KG1 (cell line): ENCODE data around the gene HID1.
"Not testable (repeated sequence)": the region's sequence is repeated elsewhere in the genome, so short reads cannot be mapped to it uniquely, and the experiment has no call there.

ENCODE experiments used
- DNase-seq: peaks from one replicate; lab custom pipeline; 2025; lab: John Stamatoyannopoulos, UW

Gene HID1

GRCh38 chr17:74922694-74923537 lies 49.6 kb downstream of the HID1 start, which contains the start of gene USH1G:
Gene USH1G (minus strand): TSS chr17:74923255. CDS start chr17:74923073, 182 bp downstream.
- DNase-seq, result no peak

- no peak for DNase-seq
These were observed 50.4 kb downstream of the HID1 start for GRCh38 chr17:74922172-74922571.

DNA sequence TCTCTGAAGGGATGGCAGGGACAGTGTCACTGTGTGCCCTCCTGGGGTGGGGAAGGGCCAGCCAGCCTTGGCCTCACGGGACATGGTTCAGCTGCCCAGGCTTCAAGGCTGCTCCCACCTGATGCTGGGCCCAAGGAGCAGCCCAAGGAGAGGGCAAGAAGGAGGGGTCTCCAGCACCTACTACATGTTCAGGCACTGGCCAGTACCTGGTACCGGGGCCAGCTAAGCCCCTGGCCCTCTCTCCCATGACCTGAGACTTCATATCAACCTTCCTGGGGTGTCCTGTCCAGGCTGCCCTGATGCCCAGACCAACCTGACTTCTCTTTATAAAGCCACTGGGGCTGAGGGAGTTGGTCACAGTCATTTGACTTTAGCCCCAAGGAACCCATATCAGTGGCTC lies 50.8 kb downstream of the HID1 start:
- no peak for DNase-seq

- DNase-seq, result no peak
These were observed 51.4 kb downstream of the HID1 start for GRCh38 chr17:74921026-74921681.

DNA sequence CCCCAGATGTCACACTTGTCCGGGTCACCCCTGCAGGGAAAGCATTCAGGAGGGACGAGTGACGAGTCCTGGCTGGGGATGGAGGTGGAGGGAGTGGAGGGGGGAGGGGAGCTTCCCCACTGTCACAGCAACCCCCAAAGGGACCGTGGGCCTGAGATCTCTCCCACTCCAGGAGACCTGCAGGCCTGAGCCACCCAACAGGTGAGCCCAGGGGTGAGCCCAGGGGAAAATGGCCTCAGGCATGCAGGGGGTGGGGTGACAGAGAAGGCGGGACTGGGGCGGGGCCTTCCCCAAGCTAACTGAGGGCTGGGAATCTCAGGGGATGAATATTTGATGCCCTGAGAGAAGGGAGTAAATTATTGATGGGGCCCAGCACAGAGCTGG lies 51.9 kb downstream of the HID1 start:
- no peak for DNase-seq

GRCh38 chr17:74920306-74920620 lies 52.3 kb downstream of the HID1 start:
- no peak for DNase-seq

DNA sequence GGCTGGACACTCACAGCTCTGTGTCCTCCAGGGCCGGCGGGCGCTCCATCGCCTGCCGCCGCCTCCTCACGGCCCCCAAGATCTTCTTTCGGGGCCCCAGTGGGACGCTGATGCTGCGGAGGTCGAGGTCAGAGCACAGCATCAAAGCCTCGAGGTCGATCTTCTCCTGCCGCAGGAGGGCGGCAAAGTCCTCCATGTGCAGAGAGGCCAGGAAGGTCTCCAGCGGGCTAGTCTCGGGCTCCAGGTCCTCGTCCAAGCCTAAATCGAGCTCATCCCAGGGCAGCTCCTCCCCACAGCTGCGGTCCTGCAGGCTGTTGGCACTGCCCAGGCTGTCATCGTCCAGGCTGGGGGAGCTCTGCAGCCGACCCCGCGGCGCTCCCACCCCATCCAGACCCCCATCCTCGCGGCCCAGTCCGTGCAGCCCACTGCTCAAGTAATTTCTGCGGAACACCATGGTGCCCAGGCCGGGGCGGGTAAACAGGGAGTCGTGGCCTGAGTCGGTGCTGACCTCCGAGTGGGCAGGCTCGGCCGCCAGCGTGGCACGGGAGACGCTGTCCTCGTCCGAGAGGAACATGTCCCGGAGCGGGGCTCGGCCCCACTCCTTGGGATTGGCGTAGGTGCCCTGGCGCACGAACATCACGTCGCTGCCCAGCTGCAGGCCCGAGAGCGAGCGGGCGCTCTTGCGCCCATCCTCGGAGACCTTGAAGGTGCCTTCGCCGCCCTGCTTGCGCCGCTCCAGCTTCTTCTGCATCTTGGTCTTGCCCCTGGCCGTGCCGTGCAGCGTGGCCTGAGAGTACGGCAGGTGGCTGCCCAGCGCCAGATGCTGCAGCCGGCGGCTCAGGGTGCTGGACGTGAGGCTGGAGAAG lies 52.9 kb downstream of the HID1 start:
- DNase-seq, result no peak

DNA sequence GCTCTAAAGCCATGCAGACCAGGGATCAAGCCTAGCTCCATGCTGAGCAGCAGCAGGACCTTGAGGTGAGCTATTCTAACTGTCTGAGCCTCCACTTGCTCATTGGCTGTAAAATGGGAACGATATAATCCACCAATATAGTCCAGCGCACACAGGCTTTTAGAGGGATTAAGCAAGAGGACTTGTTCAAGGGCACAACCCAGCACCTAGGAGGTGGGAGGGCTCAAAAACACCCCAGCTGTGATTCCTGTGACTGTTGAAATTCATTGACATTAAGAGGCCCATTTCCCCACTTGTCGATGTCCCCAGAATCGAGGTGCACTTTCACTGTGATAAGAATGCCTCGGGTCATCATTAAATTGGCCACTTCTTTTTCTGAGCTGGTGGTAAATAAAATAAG lies 53.7 kb downstream of the HID1 start:
- no peak for DNase-seq

- no peak for DNase-seq
These were observed 55.1 kb downstream of the HID1 start for GRCh38 chr17:74917430-74917829.

- DNase-seq, result no peak
These were observed 55.7 kb downstream of the HID1 start for GRCh38 chr17:74916851-74917199.

DNA sequence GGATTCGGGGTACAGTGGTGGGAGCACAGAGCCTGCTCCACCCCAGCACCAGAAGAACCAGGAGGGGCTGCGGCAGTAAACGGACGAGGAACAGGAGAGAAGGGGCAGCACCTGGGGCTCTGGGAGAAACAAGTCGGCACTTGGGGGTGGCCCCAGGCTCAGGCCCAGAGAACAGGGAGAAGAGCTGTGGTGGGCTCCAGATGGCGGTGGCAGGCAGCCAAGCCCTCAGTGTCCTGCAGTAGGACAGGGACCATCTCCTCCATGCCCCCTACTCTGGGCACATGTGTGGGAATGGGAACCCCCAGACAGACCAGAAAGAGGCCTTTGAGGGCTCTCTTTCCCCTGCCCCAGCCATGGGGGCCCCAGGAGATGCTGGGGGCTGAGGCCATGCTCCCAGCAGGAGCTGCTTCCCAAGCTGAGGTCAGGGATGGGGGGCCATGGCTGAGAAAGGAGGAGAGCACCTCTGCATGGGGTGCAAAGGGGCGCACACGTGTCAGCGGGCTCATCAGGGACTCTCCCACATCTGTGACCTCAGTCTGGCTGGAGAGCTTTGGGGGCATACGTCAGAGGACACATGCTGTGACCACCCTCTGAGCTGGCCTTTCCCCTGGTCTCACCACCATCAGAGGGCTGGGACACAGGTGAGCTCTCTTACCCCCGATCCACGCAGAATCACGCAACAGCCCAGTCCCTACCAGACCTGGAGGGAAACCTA lies 56.3 kb downstream of the HID1 start:
- DNase-seq, result no peak

- not testable (repeated sequence) for DNase-seq
These were observed 61.1 kb downstream of the HID1 start for GRCh38 chr17:74911423-74911822.

DNA sequence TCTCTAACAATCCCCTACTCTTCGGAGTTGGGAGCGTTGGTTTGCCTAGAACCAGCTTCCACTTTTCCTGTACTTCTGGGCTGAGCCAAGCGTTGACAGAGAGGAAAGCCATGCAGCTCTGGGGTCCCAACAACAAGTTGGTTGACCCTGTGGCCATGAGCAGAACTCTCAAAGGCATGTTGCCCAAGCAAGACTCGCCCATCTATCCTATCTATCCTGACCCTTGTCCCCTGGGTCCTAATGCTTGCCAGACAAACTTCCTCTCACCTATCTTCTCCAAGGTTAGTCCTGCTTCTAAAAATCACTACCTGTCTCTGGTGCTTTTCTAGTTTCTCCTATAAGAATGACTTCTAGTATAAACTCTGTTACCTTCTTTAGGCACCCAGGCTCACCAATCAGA lies 63.5 kb downstream of the HID1 start:
- DNase-seq, result not testable (repeated sequence)

DNA sequence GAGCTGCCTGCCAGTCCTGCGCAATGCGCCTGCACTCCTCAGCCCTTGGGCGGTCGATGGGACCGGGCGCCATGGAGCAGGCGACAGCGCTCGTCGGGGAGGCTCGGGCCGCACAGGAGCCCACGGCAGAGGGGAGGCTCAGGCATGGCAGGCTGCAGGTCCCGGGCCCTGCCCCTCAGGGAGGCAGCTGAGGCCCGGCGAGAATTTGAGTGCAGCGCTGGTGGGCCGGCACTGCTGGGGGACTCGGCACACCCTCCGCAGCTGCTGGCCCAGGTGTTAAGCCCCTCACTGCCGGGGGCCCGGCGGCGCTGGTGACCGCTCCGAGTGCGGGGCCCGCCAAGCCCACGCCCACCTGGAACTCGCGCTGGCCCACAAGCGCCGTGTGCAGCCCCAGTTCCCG lies 65.5 kb downstream of the HID1 start:
- DNase-seq, result no peak

DNA sequence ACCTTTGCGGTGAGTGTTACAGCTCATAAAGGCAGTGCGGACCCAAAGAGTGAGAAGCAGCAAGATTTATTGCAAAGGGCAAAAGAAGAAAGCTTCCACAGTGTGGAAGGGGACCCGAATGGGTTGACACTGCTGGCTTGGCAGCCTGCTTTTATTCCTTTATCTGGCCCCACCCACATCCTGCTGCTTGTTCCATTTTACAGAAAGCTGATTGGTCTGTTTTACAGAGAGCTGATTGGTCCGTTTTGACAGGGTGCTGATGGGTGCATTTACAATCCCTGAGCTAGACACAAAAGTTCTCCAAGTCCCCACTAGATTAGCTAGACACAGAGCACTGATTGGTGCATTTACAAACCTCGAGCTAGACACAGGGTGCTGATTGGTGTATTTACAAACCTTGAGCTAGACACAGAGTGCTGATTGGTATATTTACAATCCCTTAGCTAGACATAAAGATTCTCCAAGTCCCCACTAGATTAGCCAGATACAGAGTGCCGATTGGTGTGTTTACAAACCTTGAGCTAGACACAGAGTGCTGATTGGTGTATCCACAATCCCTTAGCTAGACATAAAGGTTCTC lies 66.3 kb downstream of the HID1 start:
- DNase-seq, result not testable (repeated sequence)

DNA sequence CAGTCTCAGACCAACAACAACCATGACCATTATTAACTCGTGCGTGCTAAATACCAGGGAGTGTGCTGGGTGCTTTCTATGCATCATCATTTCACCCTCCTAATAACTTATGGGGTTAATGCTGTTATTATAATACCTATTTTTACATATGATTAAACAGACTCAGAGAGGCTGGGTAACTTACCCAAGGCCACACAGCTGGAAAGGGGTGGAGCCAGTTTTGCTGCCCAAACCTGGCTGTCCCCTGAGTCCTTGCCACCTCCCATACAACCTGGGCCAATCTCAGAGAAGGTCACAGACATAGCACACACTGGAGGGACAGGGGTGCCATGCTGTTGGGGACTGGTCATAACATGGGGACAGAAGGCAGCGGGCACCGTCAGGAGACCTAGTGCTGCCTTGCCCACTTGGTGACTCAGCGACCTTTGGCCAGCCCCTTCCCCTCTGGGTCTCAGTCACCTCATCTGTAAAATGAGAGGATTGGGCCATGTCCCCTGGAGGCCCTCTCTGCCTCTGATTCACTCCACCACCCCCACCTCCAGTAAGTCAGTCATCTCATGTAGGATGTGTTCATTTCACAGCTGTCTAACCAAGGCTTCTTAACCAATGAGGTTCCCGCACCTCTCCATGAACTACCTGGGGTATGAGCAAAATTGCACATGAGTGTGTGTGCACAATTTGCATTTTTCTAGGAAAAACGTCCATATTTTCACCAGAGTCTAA lies 67.7 kb downstream of the HID1 start:
- DNase-seq, result no peak

GRCh38 chr17:74903671-74904070 lies 68.9 kb downstream of the HID1 start:
- DNase-seq, result no peak

DNA sequence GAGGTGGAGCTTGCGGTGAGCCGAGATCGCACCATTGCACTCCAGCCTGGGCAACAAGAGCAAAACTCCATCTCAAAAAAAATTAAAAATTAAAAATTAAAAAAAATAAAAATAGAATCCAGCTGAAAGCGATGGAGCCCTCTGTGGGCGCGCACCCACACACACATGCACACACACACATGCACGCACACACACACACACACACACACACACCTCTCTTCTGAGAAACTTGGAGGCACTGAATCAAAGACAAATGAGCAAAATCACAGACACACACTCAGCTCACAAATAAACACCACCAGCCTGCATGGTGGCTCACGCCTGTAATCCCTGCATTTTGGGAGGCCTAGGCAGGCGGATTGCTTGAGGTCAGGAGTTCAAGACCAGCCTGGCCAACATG lies 69.5 kb downstream of the HID1 start:
- DNase-seq, result no peak

GRCh38 chr17:74901353-74902135 lies 71.0 kb downstream of the HID1 start:
- no peak for DNase-seq
